Cerebellar nuclear complex (tissue), 1 donor: ENCODE data around the gene RAB12.
"Not testable (repeated sequence)": the region's sequence is repeated elsewhere in the genome, so short reads cannot be mapped to it uniquely, and the experiment has no call there.

Experiments
- DNase-seq, 2 experiments: peaks; one replicate each; lab custom pipeline; 2025; lab: John Stamatoyannopoulos, UW

Gene RAB12

GRCh38 chr18:8611916-8612576 is 2.8 kb downstream of the RAB12 start:
- DNase-seq = no peak

- no peak for DNase-seq
These were observed 5.6 kb downstream of the RAB12 start for GRCh38 chr18:8614875-8615274.

- peak; percentile 48 to 54 for DNase-seq
These were observed 6.3 kb downstream of the RAB12 start for GRCh38 chr18:8615397-8616027.

- no peak for DNase-seq
These were observed 6.8 kb downstream of the RAB12 start for GRCh38 chr18:8616028-8616401.

GRCh38 chr18:8617907-8618306 is 8.7 kb downstream of the RAB12 start:
- DNase-seq = no peak

- DNase-seq = no peak
These were observed 9.8 kb downstream of the RAB12 start for GRCh38 chr18:8619041-8619440.

GRCh38 chr18:8619835-8620577 is 10.8 kb downstream of the RAB12 start:
- no peak for DNase-seq

GRCh38 chr18:8620845-8621244 is 11.6 kb downstream of the RAB12 start:
- DNase-seq = no peak

- not testable (repeated sequence) for DNase-seq
These were observed 13.4 kb downstream of the RAB12 start for GRCh38 chr18:8622625-8623024.

GRCh38 chr18:8623549-8624106 is 14.4 kb downstream of the RAB12 start:
- DNase-seq = no peak

GRCh38 chr18:8625461-8626092 is 16.3 kb downstream of the RAB12 start:
- DNase-seq = no peak

GRCh38 chr18:8626414-8627106 is 17.3 kb downstream of the RAB12 start:
- no peak for DNase-seq

- DNase-seq = peak in 1 of 2 experiments; percentile 43
These were observed 17.9 kb downstream of the RAB12 start for GRCh38 chr18:8627107-8627472.

GRCh38 chr18:8627540-8627939 is 18.3 kb downstream of the RAB12 start:
- no peak for DNase-seq

- no peak for DNase-seq
These were observed 20.4 kb downstream of the RAB12 start for GRCh38 chr18:8629602-8630001.

- DNase-seq = no peak
These were observed 21.3 kb downstream of the RAB12 start for GRCh38 chr18:8630546-8630945.

GRCh38 chr18:8631265-8631664 is 22.0 kb downstream of the RAB12 start:
- no peak for DNase-seq

GRCh38 chr18:8632386-8632785 is 23.1 kb downstream of the RAB12 start:
- DNase-seq = no peak

GRCh38 chr18:8634508-8634907 is 25.3 kb downstream of the RAB12 start:
- no peak for DNase-seq

- no peak for DNase-seq
These were observed 25.9 kb downstream of the RAB12 start for GRCh38 chr18:8635087-8635486.

GRCh38 chr18:8639762-8640161 is 30.5 kb downstream of the RAB12 start:
- no peak for DNase-seq

- DNase-seq = no peak
These were observed 34.2 kb downstream of the RAB12 start for GRCh38 chr18:8643326-8643878.
